Measurements from ENCODE around the gene LHFPL2. TPM values are rescaled to one million over a fixed set of nuclear protein-coding genes. Genes with fewer than 3 reads are reported as not detected.

The LHFPL2 gene
- total and polyA plus RNA-seq, 2 experiments from 2014 or later, result 10.6 to 50.8 TPM

GRCh38 chr5:78543292-78543691 is 105.3 kb downstream of the LHFPL2 start:
- peaks cover 5% of the 10 kb centered on the region for H3K27me3 Mint-ChIP-seq (ENCODE audit: insufficient read depth, low read depth, poor library complexity)
- peak overlapping the region; percentile 10; the same call in 1 of the 3 replicates for H3K4me3 Mint-ChIP-seq
- peak overlapping the region; percentile 45 for H3K27ac Mint-ChIP-seq
- Histone ChIP-seq H3K27me3 (ENCODE audit: insufficient read depth) (no peaks in the 10 kb centered on the region), H4K20me1 (replicated peaks; ENCODE audit: insufficient read depth) (no peaks in the 10 kb centered on the region; the same call in 1 of the 2 replicates), H3K4me3 (no peak overlapping the region), H3K4me2 (peak overlapping the region; percentile 64), H3K36me3 (ENCODE audit: insufficient read depth) (no peaks in the 10 kb centered on the region), H3K9me2 (ENCODE audit: insufficient read depth) (no peaks in the 10 kb centered on the region), H3K27ac (ENCODE audit: low read depth) (peak overlapping the region; percentile 78; the same call in 1 of the 2 replicates), H3F3A (replicated peaks; ENCODE audit: low read depth) (0 out of 2 replicates have a peak, but pooled peaks cover 4% of the 10 kb centered on the region), H3K4me1 (ENCODE audit: insufficient read depth) (peaks cover 19% of the 10 kb centered on the region), H3K79me2 (replicated peaks; ENCODE audit: insufficient read depth) (peaks cover 25% of the 10 kb centered on the region), H2AFZ (no peak overlapping the region)
- peaks cover 61% of the 10 kb centered on the region for H3K4me1 Mint-ChIP-seq
- no peak for DNase-seq (ENCODE audit: low spot score)
- H3K9me3 Mint-ChIP-seq, result no peaks in the 10 kb centered on the region
- ATAC-seq, result peak; percentile 50
- TF ChIP-seq STAT1 (IDR thresholded peaks at IDR 0.05; ENCODE audit: unreplicated experiment) (no peak), ETS1 (IDR thresholded peaks at IDR 0.05) (no peak), POLR2AphosphoS5 (IDR thresholded peaks at IDR 0.05; ENCODE audit: low read depth) (no peak), ZNF331 (CRISPR knock-in tag; IDR thresholded peaks at IDR 0.05; ENCODE audit: low read depth) (no peak), ZNF462 (CRISPR knock-in tag; IDR thresholded peaks at IDR 0.05) (no peak)
- H3K36me3 Mint-ChIP-seq (ENCODE audit: low read depth), result peaks cover 17% of the 10 kb centered on the region
